HCT116 (cell line): ENCODE results near the gene RIMS4. TPM values are rescaled to one million over a fixed set of nuclear protein-coding genes. Genes with fewer than 3 reads are reported as not detected.

Experiments used
- ATAC-seq: fragments of 200-7000 bp; cut with Tn5 transposase; 2 replicates; pipeline ENCODE4 v1.9.1; 2020; ENCODE audit warnings: mild to moderate bottlenecking, moderate library complexity
- BruUV-seq: library from RNA; stranded (reverse); fragments of 400-500 nt; replicated peaks from 2 replicates; lab custom pipeline; 2021; lab: Mats Ljungman, UMichigan
- CTCF ChIA-PET: fragments of 300-600 bp; sonication (Branson Sonifier 250); formaldehyde crosslinking; loops from one replicate; lab custom pipeline; 2021; ENCODE audit warnings: antibody characterized with exemption; lab: Charles Lee
- POLR2A ChIA-PET: fragments of 300-600, 350-600 bp; sonication (Branson Sonifier 250); formaldehyde crosslinking; loops from one replicate; lab custom pipeline; 2021; ENCODE audit warnings: antibody characterized with exemption; lab: Charles Lee
- RAD21 ChIA-PET, 2 experiments: fragments of 300-600 bp; sonication (Branson Sonifier 250); formaldehyde crosslinking; loops; one replicate each; lab custom pipeline; 2023; ENCODE audit warnings: low total read pairs in 2 of 2; ENCODE audit not compliant: uncharacterized antibody in 2 of 2, unreplicated experiment in 2 of 2, low non-redundant PET in 1 of 2; lab: Charles Lee
- DNase-seq: peaks from one replicate; pipeline ENCODE4 v3.0.0-alpha.2; 2010; ENCODE audit warnings: low read depth, low spot score
- H2AFZ ChIP-seq: fragments of 200-600 bp; shearing (Covaris generic), sonication (generic); 2 replicates; pipeline ENCODE4 v1.6.1; 2017; ENCODE audit warnings: low read depth, mixed run types, mixed read lengths, antibody characterized with exemption, low read length; ENCODE audit not compliant: poor library complexity, severe bottlenecking
- H3K27ac ChIP-seq: 2 replicates; pipeline ENCODE4 v1.5.1; 2012; ENCODE audit warnings: low read depth, low read length
- H3K27me3 ChIP-seq: fragments of 200-600 bp; sonication (generic); 2 replicates; pipeline ENCODE4 v1.6.1; 2016; ENCODE audit warnings: mixed run types, low read length, mixed read lengths; ENCODE audit not compliant: insufficient read depth
- H3K36me3 ChIP-seq, 2 experiments: fragments of 200-500 bp in 1 of 2; fragments of 200-600 bp in 1 of 2; sonication (Bioruptor generic) in 1 of 2; sonication (generic) in 1 of 2; 2 replicates each; pipeline versions ENCODE4 v1.5.1 to v1.6.1; 2014 to 2016; ENCODE audit warnings: low read length in 2 of 2, inconsistent platforms in 1 of 2, mixed read lengths in 1 of 2, mixed run types in 1 of 2; ENCODE audit not compliant: insufficient read depth in 2 of 2, control insufficient read depth in 1 of 2
- H3K4me1 ChIP-seq, 2 experiments: fragments of 200-600 bp in 1 of 2; sonication (generic) in 1 of 2; 2 replicates each; pipeline versions ENCODE4 v1.5.1 to v1.6.1; 2012 to 2017; ENCODE audit warnings: low read length in 2 of 2, inconsistent platforms in 1 of 2, mild to moderate bottlenecking in 1 of 2, mixed read lengths in 1 of 2, mixed run types in 1 of 2, moderate library complexity in 1 of 2; ENCODE audit not compliant: insufficient read depth in 2 of 2, control insufficient read depth in 1 of 2
- H3K4me2 ChIP-seq: fragments of 200-600 bp; sonication (generic); 2 replicates; pipeline ENCODE4 v1.6.1; 2017; ENCODE audit warnings: mixed run types, low read length, mixed read lengths
- H3K4me3 ChIP-seq, 2 experiments: fragments of 200-600 bp in 1 of 2; sonication (generic) in 1 of 2; replicated peaks in 1 of 2; 2 replicates each; pipeline ENCODE4 v1.5.1; 2011 to 2016; ENCODE audit warnings: low read length in 2 of 2, control low read depth in 1 of 2, low read depth in 1 of 2, mild to moderate bottlenecking in 1 of 2, mixed read lengths in 1 of 2, mixed run types in 1 of 2
- H3K79me2 ChIP-seq: fragments of 200-600 bp; sonication (generic); 2 replicates; pipeline ENCODE4 v1.6.1; 2017; ENCODE audit warnings: mild to moderate bottlenecking, mixed run types, low read length, moderate library complexity, mixed read lengths; ENCODE audit not compliant: insufficient read depth
- H3K9ac ChIP-seq: fragments of 200-600 bp; sonication (generic); 2 replicates; pipeline ENCODE4 v1.6.1; 2016; ENCODE audit warnings: low read length, mixed read lengths
- H3K9me2 ChIP-seq: fragments of 200-600 bp; sonication (generic), shearing (Covaris generic); 2 replicates; pipeline ENCODE4 v1.6.1; 2017; ENCODE audit warnings: mixed run types, mild to moderate bottlenecking, moderate library complexity; ENCODE audit not compliant: insufficient read depth
- H3K9me3 ChIP-seq, 2 experiments: fragments of 200-500 bp in 1 of 2; fragments of 200-600 bp in 1 of 2; sonication (Bioruptor generic) in 1 of 2; sonication (generic) in 1 of 2; 2 replicates each; pipeline ENCODE4 v1.6.1; 2014 to 2017; ENCODE audit warnings: low read length in 2 of 2, mixed read lengths in 2 of 2, inconsistent platforms in 1 of 2, low read depth in 1 of 2, mild to moderate bottlenecking in 1 of 2, mixed run types in 1 of 2, moderate library complexity in 1 of 2; ENCODE audit not compliant: control insufficient read depth in 1 of 2, insufficient read depth in 1 of 2
- H4K20me1 ChIP-seq: fragments of 200-600 bp; sonication (generic), shearing (Covaris generic); 2 replicates; pipeline ENCODE4 v1.6.1; 2017; ENCODE audit warnings: mixed run types, mild to moderate bottlenecking, moderate library complexity; ENCODE audit not compliant: insufficient read depth
- CBX3 ChIP-seq: IDR thresholded peaks from 2 replicates; pipeline ENCODE4 v1.6.1; 2012; ENCODE audit warnings: low read depth
- CEBPB ChIP-seq: IDR thresholded peaks from 2 replicates; pipeline ENCODE4 v1.6.1; 2012; ENCODE audit warnings: low read depth
- JUND ChIP-seq: IDR thresholded peaks from 2 replicates; pipeline ENCODE4 v1.6.1; 2012
- RAD21 ChIP-seq: IDR thresholded peaks from 2 replicates; pipeline ENCODE4 v1.6.1; 2012; ENCODE audit warnings: low read depth, mild to moderate bottlenecking
- YY1 ChIP-seq: IDR thresholded peaks from 2 replicates; pipeline ENCODE4 v1.6.1; 2011; ENCODE audit warnings: low read length, low read depth, moderate library complexity, mild to moderate bottlenecking; ENCODE audit not compliant: insufficient replicate concordance; ENCODE audit errors: extremely low read depth
- intact Hi-C: fragments of 100-400 bp; cut with micrococcal nuclease; formaldehyde crosslinking; loops from 2 replicates; pipeline ENCODE4 v1.10.0; 2022
- total RNA-seq: library from RNA; stranded (reverse); gene quantifications from one replicate; pipeline ENCODE4 v1.2.1, GENCODE V29; 2021; ENCODE audit not compliant: unreplicated experiment
- TF ChIP-seq, protein P1 (sequence below): IDR thresholded peaks from 2 replicates; pipeline ENCODE4 v1.6.1; 2012
- TF ChIP-seq, protein P2 (sequence below): IDR thresholded peaks from 2 replicates; pipeline ENCODE4 v1.6.1; 2011; ENCODE audit warnings: mild to moderate bottlenecking, low read length, moderate library complexity; ENCODE audit not compliant: insufficient replicate concordance; ENCODE audit errors: extremely low read depth
- TF ChIP-seq, protein P3 (sequence below): IDR thresholded peaks from 2 replicates; pipeline ENCODE4 v1.6.1; 2012
- TF ChIP-seq, protein P4 (sequence below), 3 experiments: fragments of 200-600 bp in 1 of 3; sonication (generic) in 1 of 3; IDR thresholded peaks in 2 of 3; conservative IDR thresholded peaks in 1 of 3; 2 replicates each; pipeline ENCODE4 v1.5.1; 2012 to 2017; ENCODE audit warnings: low read depth in 2 of 3, low read length in 2 of 3, antibody characterized with exemption in 1 of 3, borderline replicate concordance in 1 of 3, control low read depth in 1 of 3, mild to moderate bottlenecking in 1 of 3, mixed read lengths in 1 of 3, mixed run types in 1 of 3, moderate library complexity in 1 of 3; ENCODE audit not compliant: insufficient read depth in 1 of 3

RIMS4 gene
- total RNA-seq, 1 experiment from 2014 or later, result 0.05 TPM

DNA sequence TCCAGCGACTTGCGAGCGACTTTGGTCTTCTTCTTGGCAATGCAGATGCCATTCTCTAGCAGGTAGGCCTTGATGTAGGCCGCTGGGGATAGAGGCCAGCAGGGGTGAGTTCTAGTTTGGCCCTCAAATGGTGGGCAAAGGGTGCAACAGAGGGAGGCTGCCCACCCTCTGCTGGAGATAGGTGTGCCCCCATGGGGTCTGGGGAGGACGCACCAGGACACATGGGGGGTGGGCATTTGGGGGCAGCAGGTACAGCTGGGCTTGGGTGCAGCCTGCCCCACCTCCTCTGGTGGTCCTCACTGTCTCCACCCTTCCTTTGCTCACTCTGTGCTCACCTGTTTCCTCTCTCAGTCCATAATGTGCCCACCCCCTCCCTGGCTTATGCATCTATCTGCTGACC, 53.4 kb downstream of the RIMS4 start:
- no peaks in the 10 kb centered on the region for H4K20me1 ChIP-seq
- DNase-seq (no peak), ATAC-seq (no peak)
- H3K36me3 ChIP-seq, result no peaks in the 10 kb centered on the region
- H3K4me3 ChIP-seq, result no peak overlapping the region
- no peaks in the 10 kb centered on the region for H3K79me2 ChIP-seq
- no peak overlapping the region for H3K27ac ChIP-seq
- POLR2A ChIA-PET, result no interaction called here
- H3K9me3 ChIP-seq, result no peaks in the 10 kb centered on the region
- intact Hi-C loops, result no loop called here
- H3K9ac ChIP-seq, result no peak overlapping the region
- TF ChIP-seq RAD21 (no peak), YY1 (no peak), CEBPB (no peak)
- TF ChIP-seq, protein P1, sequence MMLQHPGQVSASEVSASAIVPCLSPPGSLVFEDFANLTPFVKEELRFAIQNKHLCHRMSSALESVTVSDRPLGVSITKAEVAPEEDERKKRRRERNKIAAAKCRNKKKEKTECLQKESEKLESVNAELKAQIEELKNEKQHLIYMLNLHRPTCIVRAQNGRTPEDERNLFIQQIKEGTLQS, result no peak
- TF ChIP-seq, protein P2, sequence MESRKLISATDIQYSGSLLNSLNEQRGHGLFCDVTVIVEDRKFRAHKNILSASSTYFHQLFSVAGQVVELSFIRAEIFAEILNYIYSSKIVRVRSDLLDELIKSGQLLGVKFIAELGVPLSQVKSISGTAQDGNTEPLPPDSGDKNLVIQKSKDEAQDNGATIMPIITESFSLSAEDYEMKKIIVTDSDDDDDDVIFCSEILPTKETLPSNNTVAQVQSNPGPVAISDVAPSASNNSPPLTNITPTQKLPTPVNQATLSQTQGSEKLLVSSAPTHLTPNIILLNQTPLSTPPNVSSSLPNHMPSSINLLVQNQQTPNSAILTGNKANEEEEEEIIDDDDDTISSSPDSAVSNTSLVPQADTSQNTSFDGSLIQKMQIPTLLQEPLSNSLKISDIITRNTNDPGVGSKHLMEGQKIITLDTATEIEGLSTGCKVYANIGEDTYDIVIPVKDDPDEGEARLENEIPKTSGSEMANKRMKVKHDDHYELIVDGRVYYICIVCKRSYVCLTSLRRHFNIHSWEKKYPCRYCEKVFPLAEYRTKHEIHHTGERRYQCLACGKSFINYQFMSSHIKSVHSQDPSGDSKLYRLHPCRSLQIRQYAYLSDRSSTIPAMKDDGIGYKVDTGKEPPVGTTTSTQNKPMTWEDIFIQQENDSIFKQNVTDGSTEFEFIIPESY, result no peak
- peaks cover 16% of the 10 kb centered on the region; the same call in 1 of the 2 replicates for H3K27me3 ChIP-seq
- RAD21 ChIA-PET, result no interaction called here
- H3K4me2 ChIP-seq, result no peak overlapping the region
- no peaks in the 10 kb centered on the region for H3K9me2 ChIP-seq
- H2AFZ ChIP-seq, result no peak overlapping the region
- no TSS peak for BruUV-seq
- CTCF ChIA-PET, result interaction anchor here (1.4 kb wide), 1 partner anchor 9 kb away, joined by 3 read pairs; no protein-coding TSS in a partner anchor
- no peaks in the 10 kb centered on the region for H3K4me1 ChIP-seq

DNA sequence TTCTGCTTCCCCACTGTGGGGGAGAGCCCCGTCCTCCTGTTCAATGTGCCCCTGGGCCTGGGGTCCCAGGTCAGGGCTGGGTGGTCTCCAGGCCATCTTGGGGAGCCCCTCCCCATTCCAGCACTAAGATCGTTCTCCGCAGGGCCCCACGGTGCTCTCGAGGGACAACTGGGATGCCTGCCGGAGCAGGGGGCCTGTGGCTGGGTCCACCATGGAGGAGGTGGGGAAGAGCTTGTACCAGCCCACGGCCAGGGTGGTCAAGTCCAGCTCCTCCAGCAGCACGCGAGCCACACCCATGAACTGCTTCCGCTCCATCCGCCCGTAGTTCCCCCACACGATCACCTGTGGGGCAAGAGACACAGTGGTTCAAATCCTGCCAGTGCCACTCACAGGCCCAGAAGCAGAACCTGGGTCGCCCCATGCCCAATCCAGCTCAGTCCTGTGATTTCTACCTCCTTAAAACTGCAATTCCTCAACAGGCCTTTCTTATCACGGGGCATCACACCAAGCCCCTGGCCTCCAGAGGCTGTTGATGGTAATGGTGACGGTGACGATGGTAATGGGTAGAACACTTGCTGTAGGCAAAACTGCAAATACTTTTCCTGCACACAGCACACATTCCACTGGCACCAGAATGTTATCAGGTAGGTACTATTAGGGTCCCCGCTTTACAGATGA, 54.2 kb downstream of the RIMS4 start:
- Histone ChIP-seq H3K27me3 (peaks cover 16% of the 10 kb centered on the region; the same call in 1 of the 2 replicates), H3K27ac (no peak overlapping the region), H3K4me1 (no peaks in the 10 kb centered on the region), H3K4me2 (no peak overlapping the region), H3K9me3 (no peaks in the 10 kb centered on the region), H2AFZ (no peak overlapping the region), H3K4me3 (no peak overlapping the region), H3K79me2 (no peaks in the 10 kb centered on the region), H3K9ac (no peak overlapping the region), H4K20me1 (no peaks in the 10 kb centered on the region), H3K9me2 (no peaks in the 10 kb centered on the region), H3K36me3 (no peaks in the 10 kb centered on the region)
- no TSS peak for BruUV-seq
- RAD21 ChIA-PET, result no interaction called here
- peak; percentile 38; the same call in 1 of the 2 replicates for ATAC-seq
- no peak for DNase-seq
- TF ChIP-seq CBX3 (no peak), JUND (no peak), CEBPB (no peak)
- TF ChIP-seq, protein P1, result no peak
- TF ChIP-seq, protein P3, sequence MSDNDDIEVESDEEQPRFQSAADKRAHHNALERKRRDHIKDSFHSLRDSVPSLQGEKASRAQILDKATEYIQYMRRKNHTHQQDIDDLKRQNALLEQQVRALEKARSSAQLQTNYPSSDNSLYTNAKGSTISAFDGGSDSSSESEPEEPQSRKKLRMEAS, result no peak
- TF ChIP-seq, protein P4, sequence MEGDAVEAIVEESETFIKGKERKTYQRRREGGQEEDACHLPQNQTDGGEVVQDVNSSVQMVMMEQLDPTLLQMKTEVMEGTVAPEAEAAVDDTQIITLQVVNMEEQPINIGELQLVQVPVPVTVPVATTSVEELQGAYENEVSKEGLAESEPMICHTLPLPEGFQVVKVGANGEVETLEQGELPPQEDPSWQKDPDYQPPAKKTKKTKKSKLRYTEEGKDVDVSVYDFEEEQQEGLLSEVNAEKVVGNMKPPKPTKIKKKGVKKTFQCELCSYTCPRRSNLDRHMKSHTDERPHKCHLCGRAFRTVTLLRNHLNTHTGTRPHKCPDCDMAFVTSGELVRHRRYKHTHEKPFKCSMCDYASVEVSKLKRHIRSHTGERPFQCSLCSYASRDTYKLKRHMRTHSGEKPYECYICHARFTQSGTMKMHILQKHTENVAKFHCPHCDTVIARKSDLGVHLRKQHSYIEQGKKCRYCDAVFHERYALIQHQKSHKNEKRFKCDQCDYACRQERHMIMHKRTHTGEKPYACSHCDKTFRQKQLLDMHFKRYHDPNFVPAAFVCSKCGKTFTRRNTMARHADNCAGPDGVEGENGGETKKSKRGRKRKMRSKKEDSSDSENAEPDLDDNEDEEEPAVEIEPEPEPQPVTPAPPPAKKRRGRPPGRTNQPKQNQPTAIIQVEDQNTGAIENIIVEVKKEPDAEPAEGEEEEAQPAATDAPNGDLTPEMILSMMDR (IDR thresholded peaks at IDR 0.05 in 2 of 3, conservative IDR thresholded peaks at IDR 0.05 in 1 of 3; ENCODE audit: borderline replicate concordance in 1 of 3, insufficient read depth in 1 of 3, low read depth in 2 of 3, low read length in 2 of 3), result 0 out of 6 replicates have a peak, but pooled peaks of 1 of the 3 experiments have one; percentile 7
- CTCF ChIA-PET, result interaction anchor here (0.6 to 1.4 kb wide), 3 partner anchors 8 to 29 kb away, joined by 3 read pairs; no protein-coding TSS in a partner anchor
- POLR2A ChIA-PET, result no interaction called here
- intact Hi-C loops, result no loop called here
